Muscle layer of colon (tissue), 2 donors: Measurements from ENCODE around the gene SLC2A13.

Experiments used
- H3K27ac ChIP-seq: one replicate; pipeline ENCODE4 v1.7.0; 2013; ENCODE audit warnings: low read depth, mild to moderate bottlenecking, low read length, moderate library complexity
- H3K27me3 ChIP-seq, 2 donors: one replicate each; pipeline ENCODE4 v1.7.0; 2013; ENCODE audit warnings: low read length in 2 of 2, mild to moderate bottlenecking in 2 of 2; ENCODE audit not compliant: insufficient read depth in 2 of 2, control insufficient read depth in 1 of 2
- H3K36me3 ChIP-seq: one replicate; pipeline ENCODE4 v1.7.0; 2013; ENCODE audit warnings: mild to moderate bottlenecking, low read length; ENCODE audit not compliant: insufficient read depth
- H3K4me1 ChIP-seq: one replicate; pipeline ENCODE4 v1.7.0; 2013; ENCODE audit warnings: mild to moderate bottlenecking, low read length; ENCODE audit not compliant: insufficient read depth
- H3K4me3 ChIP-seq, 2 donors: one replicate each; pipeline ENCODE4 v1.7.0; 2013; ENCODE audit warnings: low read length in 2 of 2, low read depth in 1 of 2, mild to moderate bottlenecking in 1 of 2, moderate library complexity in 1 of 2
- H3K9ac ChIP-seq: one replicate; pipeline ENCODE4 v1.7.0; 2013; ENCODE audit warnings: low read length
- H3K9me3 ChIP-seq: one replicate; pipeline ENCODE4 v1.7.0; 2013; ENCODE audit warnings: mild to moderate bottlenecking, low read length
- donor health status: abdominal sarcoma.
- donor health status: Adenocarcinoma of cecum.

Gene SLC2A13

DNA sequence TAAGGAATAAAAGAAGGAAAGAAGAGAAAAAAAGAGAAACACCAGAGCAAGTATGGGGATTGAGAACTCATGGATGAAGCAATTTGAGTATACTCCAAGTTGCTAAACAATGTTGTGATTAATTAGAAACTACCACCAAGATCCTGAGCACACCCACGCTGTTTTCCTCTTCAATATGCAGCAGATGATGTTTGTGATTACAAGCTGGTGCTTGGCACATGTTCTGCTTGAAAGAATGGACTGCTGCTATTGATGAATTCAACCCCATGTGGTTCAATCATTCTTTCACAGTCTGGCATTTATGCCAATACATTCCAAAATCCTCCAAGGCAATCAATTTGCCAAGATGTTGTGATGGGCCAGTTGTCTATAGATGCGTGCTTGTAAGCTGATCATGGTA, 146.8 kb downstream of the SLC2A13 start:
- Histone ChIP-seq H3K27ac (no peak overlapping the region), H3K4me3 (no peak overlapping the region), H3K9me3 (no peaks in the 10 kb centered on the region), H3K27me3 (no peaks in the 10 kb centered on the region), H3K36me3 (no peaks in the 10 kb centered on the region), H3K9ac (no peak overlapping the region), H3K4me1 (no peaks in the 10 kb centered on the region)

- Histone ChIP-seq H3K9ac (no peak overlapping the region), H3K9me3 (no peaks in the 10 kb centered on the region), H3K4me1 (no peaks in the 10 kb centered on the region), H3K27me3 (no peaks in the 10 kb centered on the region), H3K4me3 (no peak overlapping the region), H3K36me3 (no peaks in the 10 kb centered on the region), H3K27ac (no peak overlapping the region)
Measured at GRCh38 chr12:39958377-39958776, 147.5 kb downstream of the SLC2A13 start.

GRCh38 chr12:39956725-39957124, 149.2 kb downstream of the SLC2A13 start:
- Histone ChIP-seq H3K9ac (no peak overlapping the region), H3K36me3 (no peaks in the 10 kb centered on the region), H3K4me3 (no peak overlapping the region)

GRCh38 chr12:39946361-39947280, 159.3 kb downstream of the SLC2A13 start:
- Histone ChIP-seq H3K4me3 (no peak overlapping the region), H3K27me3 (no peaks in the 10 kb centered on the region), H3K27ac (no peak overlapping the region), H3K4me1 (no peaks in the 10 kb centered on the region), H3K36me3 (no peaks in the 10 kb centered on the region), H3K9me3 (no peaks in the 10 kb centered on the region), H3K9ac (no peak overlapping the region)

More at GRCh38 chr12:39956725-39957124, 149.2 kb downstream of the SLC2A13 start:
- Histone ChIP-seq H3K27me3 (no peaks in the 10 kb centered on the region), H3K27ac (no peak overlapping the region), H3K9me3 (no peaks in the 10 kb centered on the region), H3K4me1 (no peaks in the 10 kb centered on the region)

DNA sequence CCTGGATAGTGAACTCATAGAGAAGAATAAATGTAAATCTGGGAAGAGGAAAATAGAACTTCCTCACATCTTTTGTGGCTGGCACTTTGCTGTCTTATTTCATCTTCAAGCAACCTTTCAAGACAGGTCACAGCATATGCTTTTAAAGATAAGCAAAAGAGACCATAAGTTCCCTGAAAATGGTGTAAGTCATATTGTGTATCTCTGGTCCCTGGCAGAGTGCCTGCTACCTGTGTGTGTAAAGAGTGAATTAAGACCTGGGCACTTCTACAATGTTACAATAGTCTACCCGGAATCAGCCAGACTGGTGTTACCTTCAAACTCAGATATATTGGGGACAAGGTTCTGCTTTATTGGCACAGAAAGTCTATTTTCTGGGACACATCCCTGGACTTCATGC, 168.8 kb downstream of the SLC2A13 start:
- Histone ChIP-seq H3K27me3 (no peaks in the 10 kb centered on the region), H3K36me3 (no peaks in the 10 kb centered on the region), H3K9me3 (no peaks in the 10 kb centered on the region), H3K4me1 (no peaks in the 10 kb centered on the region), H3K9ac (no peak overlapping the region), H3K27ac (no peak overlapping the region), H3K4me3 (no peak overlapping the region)

DNA sequence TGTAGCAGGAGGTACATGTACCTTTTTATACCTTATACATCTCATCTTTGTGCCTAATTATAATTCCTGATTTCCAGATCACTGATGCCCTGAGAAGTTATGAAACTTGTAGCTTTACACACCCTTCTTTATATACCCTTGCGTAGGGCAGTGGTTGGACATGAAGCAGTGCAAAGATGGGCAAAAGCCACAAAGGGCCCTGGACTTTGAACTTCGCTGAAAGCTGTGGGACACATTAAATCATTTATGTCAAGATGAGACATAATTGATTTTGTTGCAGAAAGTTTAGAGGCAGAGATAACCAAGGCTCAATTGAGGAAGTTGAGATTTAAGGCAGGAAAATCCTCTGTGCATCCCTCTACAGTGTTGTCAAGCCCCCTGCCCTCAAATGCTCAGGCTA, 170.0 kb downstream of the SLC2A13 start:
- Histone ChIP-seq H3K36me3 (no peaks in the 10 kb centered on the region), H3K9ac (no peak overlapping the region), H3K4me1 (peaks cover 4% of the 10 kb centered on the region), H3K27ac (no peak overlapping the region), H3K4me3 (no peak overlapping the region), H3K9me3 (no peaks in the 10 kb centered on the region), H3K27me3 (no peaks in the 10 kb centered on the region)

- Histone ChIP-seq H3K36me3 (no peaks in the 10 kb centered on the region), H3K27ac (no peak overlapping the region), H3K27me3 (no peaks in the 10 kb centered on the region), H3K9ac (no peak overlapping the region), H3K4me1 (peaks cover 4% of the 10 kb centered on the region), H3K4me3 (no peak overlapping the region), H3K9me3 (no peaks in the 10 kb centered on the region)
Measured at GRCh38 chr12:39935275-39935674, 170.6 kb downstream of the SLC2A13 start.

GRCh38 chr12:39931857-39932256, 174.0 kb downstream of the SLC2A13 start:
- no peak overlapping the region for H3K4me3 ChIP-seq
- H3K27me3 ChIP-seq, result no peaks in the 10 kb centered on the region
- H3K9ac ChIP-seq, result no peak overlapping the region
- H3K27ac ChIP-seq, result no peak overlapping the region
- H3K4me1 ChIP-seq, result peaks cover 4% of the 10 kb centered on the region
- no peaks in the 10 kb centered on the region for H3K9me3 ChIP-seq
- H3K36me3 ChIP-seq, result no peaks in the 10 kb centered on the region

GRCh38 chr12:39931231-39931630, 174.7 kb downstream of the SLC2A13 start:
- Histone ChIP-seq H3K4me1 (peaks cover 4% of the 10 kb centered on the region), H3K9me3 (no peaks in the 10 kb centered on the region), H3K27ac (no peak overlapping the region), H3K4me3 (no peak overlapping the region), H3K9ac (no peak overlapping the region), H3K27me3 (no peaks in the 10 kb centered on the region), H3K36me3 (no peaks in the 10 kb centered on the region)

GRCh38 chr12:39930101-39930500, 175.8 kb downstream of the SLC2A13 start:
- Histone ChIP-seq H3K9me3 (no peaks in the 10 kb centered on the region), H3K27ac (no peak overlapping the region), H3K4me3 (no peak overlapping the region), H3K9ac (no peak overlapping the region), H3K4me1 (peaks cover 4% of the 10 kb centered on the region), H3K27me3 (no peaks in the 10 kb centered on the region), H3K36me3 (no peaks in the 10 kb centered on the region)

GRCh38 chr12:39928181-39928899, 177.5 kb downstream of the SLC2A13 start:
- no peaks in the 10 kb centered on the region for H3K9me3 ChIP-seq
- H3K4me1 ChIP-seq, result peaks cover 4% of the 10 kb centered on the region
- no peak overlapping the region for H3K9ac ChIP-seq
- no peak overlapping the region for H3K4me3 ChIP-seq
- H3K27ac ChIP-seq, result no peak overlapping the region
- H3K27me3 ChIP-seq, result no peaks in the 10 kb centered on the region
- H3K36me3 ChIP-seq, result no peaks in the 10 kb centered on the region
